HepG2 (cell line): Measurements from ENCODE around the gene PIGL. TPM values are rescaled to one million over a fixed set of nuclear protein-coding genes. Genes with fewer than 3 reads are reported as not detected.
"Not testable (repeated sequence)": the region's sequence is repeated elsewhere in the genome, so short reads cannot be mapped to it uniquely, and the experiment has no call there.

ENCODE experiments used
- ATAC-seq: fragments of 200-7000 bp; cut with Tn5 transposase; 3 replicates; pipeline ENCODE4 v1.9.1; 2020; ENCODE audit warnings: mild to moderate bottlenecking, moderate library complexity
- BruUV-seq: library from RNA; stranded (reverse); fragments of 400-500 nt; replicated peaks from 2 replicates; lab custom pipeline; 2021; lab: Mats Ljungman, UMichigan
- CTCF ChIA-PET: fragments of 300-600 bp; formaldehyde crosslinking; extraction: SDS; loops from one replicate; lab custom pipeline; 2021; ENCODE audit warnings: low total read pairs, inconsistent platforms, low intra/inter-chr PET ratio; lab: Yijun Ruan, JAX
- POLR2A ChIA-PET: fragments of 350-600 bp; sonication (Branson Sonifier 250); formaldehyde crosslinking; loops from one replicate; lab custom pipeline; 2020; ENCODE audit warnings: antibody characterized with exemption, inconsistent platforms; lab: Yijun Ruan, JAX
- DNase-seq: peaks from one replicate; pipeline ENCODE4 v3.0.0-alpha.2; 2015; ENCODE audit warnings: low spot score
- FAIRE-seq: peaks from 3 replicates; lab custom pipeline; 2011; peaks lifted over from hg19 to GRCh38; lab: Jason Lieb, UNC
- H2AFZ ChIP-seq: one replicate; pipeline ENCODE4 v1.6.1; 2011; ENCODE audit warnings: low read length, inconsistent platforms
- H3K27ac ChIP-seq: fragments of 300-600 bp; 3 replicates; pipeline ENCODE4 v1.8.0; 2011; ENCODE audit warnings: mixed run types, mild to moderate bottlenecking, mixed read lengths, low read length, inconsistent platforms; ENCODE audit not compliant: insufficient read depth; ENCODE audit errors: extremely low read length
- H3K27me3 ChIP-seq, 2 experiments: fragments of 200-600 bp in 1 of 2; 2 replicates in 1 of 2; 3 replicates in 1 of 2; pipeline versions ENCODE4 v1.6.0 to v1.8.0; 2011; ENCODE audit warnings: low read length in 2 of 2, mild to moderate bottlenecking in 2 of 2, moderate library complexity in 2 of 2, inconsistent platforms in 1 of 2; ENCODE audit not compliant: insufficient read depth in 2 of 2, control insufficient read depth in 1 of 2
- H3K36me3 ChIP-seq, 2 experiments: fragments of 200-600 bp in 1 of 2; replicated peaks in 1 of 2; 2 replicates in 1 of 2; 3 replicates in 1 of 2; pipeline versions ENCODE4 v1.5.1 to v1.8.0; 2011; ENCODE audit warnings: low read length in 2 of 2, inconsistent platforms in 1 of 2; ENCODE audit not compliant: insufficient read depth in 2 of 2, control insufficient read depth in 1 of 2
- H3K4me1 ChIP-seq: 2 replicates; pipeline ENCODE4 v1.5.1; 2012; ENCODE audit warnings: low read length, inconsistent platforms; ENCODE audit not compliant: insufficient read depth
- H3K4me2 ChIP-seq: 2 replicates; pipeline ENCODE4 v1.6.0; 2011; ENCODE audit warnings: low read depth, low read length, inconsistent platforms
- H3K4me3 ChIP-seq, 3 experiments: fragments of 200-600 bp in 1 of 3; sonication (generic), shearing (Covaris generic) in 1 of 3; replicated peaks in 1 of 3; 2 replicates each; pipeline ENCODE4 v1.5.1; 2011 to 2016; ENCODE audit warnings: low read length in 3 of 3, inconsistent platforms in 2 of 3, low read depth in 2 of 3, mild to moderate bottlenecking in 2 of 3, control low read depth in 1 of 3, mixed read lengths in 1 of 3; ENCODE audit not compliant: insufficient read depth in 1 of 3
- H3K79me2 ChIP-seq: one replicate; pipeline ENCODE4 v1.6.1; 2011; ENCODE audit warnings: low read length, inconsistent platforms; ENCODE audit not compliant: insufficient read depth
- H3K9ac ChIP-seq: 2 replicates; pipeline ENCODE4 v1.6.0; 2011; ENCODE audit warnings: mild to moderate bottlenecking, low read depth, low read length, inconsistent platforms; ENCODE audit not compliant: insufficient read depth
- H3K9me3 ChIP-seq: 2 replicates; pipeline ENCODE4 v1.5.1; 2012; ENCODE audit warnings: mild to moderate bottlenecking, low read length
- H4K20me1 ChIP-seq: 2 replicates; pipeline ENCODE4 v1.6.0; 2011; ENCODE audit warnings: inconsistent platforms, mild to moderate bottlenecking, low read length, moderate library complexity; ENCODE audit not compliant: insufficient read depth
- EZH2 ChIP-seq: conservative IDR thresholded peaks from 2 replicates; pipeline ENCODE4 v1.6.1; 2012; ENCODE audit warnings: mild to moderate bottlenecking, low read depth, low read length, moderate library complexity
- RBFOX2 ChIP-seq: fragments of 200-400 bp; formaldehyde crosslinking; IDR thresholded peaks from 2 replicates; pipeline ENCODE4 v1.6.1; 2017; ENCODE audit warnings: low read depth, mild to moderate bottlenecking, low read length
- SAFB2 ChIP-seq: sonication (generic); formaldehyde crosslinking; IDR thresholded peaks from 2 replicates; pipeline ENCODE4 v1.5.1; 2020; ENCODE audit warnings: missing genetic modification reagents, low read depth, mild to moderate bottlenecking, borderline replicate concordance
- SP140L ChIP-seq: sonication (generic); formaldehyde crosslinking; IDR thresholded peaks from 2 replicates; pipeline ENCODE4 v1.4.0; 2020; ENCODE audit warnings: missing genetic modification reagents, borderline replicate concordance
- TGIF2 ChIP-seq: IDR thresholded peaks from 2 replicates; pipeline ENCODE4 v1.6.1; 2016; ENCODE audit warnings: control low read depth, missing compliant biosample characterization
- WGBS: methylation state at CpG from one replicate; pipeline ENCODE4 v1.1.6; 2017; ENCODE audit warnings: low lambda C conversion rate; 5-methylcytosine and 5-hydroxymethylcytosine counted together
- in situ Hi-C: cut with HindIII; loops from 2 replicates; pipeline ENCODE4 v1.10.0; 2017; ENCODE audit warnings: low pct_unique_long_range_greater_than_20kb; ENCODE audit not compliant: extremely low pct_ligation_motif_present
- intact Hi-C: fragments of 100-400 bp; cut with micrococcal nuclease; formaldehyde crosslinking; loops from one replicate; pipeline ENCODE4 v1.10.0; 2022; ENCODE audit not compliant: unreplicated experiment
- polyA plus RNA-seq, 8 experiments: library from polyadenylated mRNA; depleted of rRNA in 3 of 8; stranded (reverse) in 7 of 8; unstranded in 1 of 8; fragments of >200 nt; fragmentation: Illumina TruSeq in 4 of 8; extraction: Trizol in 4 of 8; gene quantifications; 2 replicates each; pipeline versions ENCODE4 v1.2.1 to v1.2.3, GENCODE V29; 2011 to 2016; ENCODE audit warnings: low read depth in 4 of 8, missing spikeins in 1 of 8, mixed read lengths in 1 of 8; ENCODE audit not compliant: insufficient read depth in 1 of 8
- total RNA-seq, 5 experiments: library from RNA; depleted of rRNA; stranded (reverse); fragments of >200 nt; fragmentation: Illumina TruSeq; extraction: Trizol; gene quantifications; 2 replicates each; pipeline ENCODE4 v1.2.3, GENCODE V29; 2016; ENCODE audit warnings: low read depth in 1 of 5

The PIGL gene
- total and polyA plus RNA-seq, 2 of the 13 experiments (the other 11 are each of a cell fraction or from before 2014, with no cell fraction given), result 28.5 to 63.8 TPM

- Histone ChIP-seq H3K36me3 (peaks cover 0 to 2% of the 10 kb centered on the region in 2 experiments; a peak in 2 of 5 replicates), H2AFZ (no peak overlapping the region), H3K4me1 (peaks cover 15% of the 10 kb centered on the region; the same call in 1 of the 2 replicates), H3K9me3 (no peaks in the 10 kb centered on the region), H3K4me3 (no peak overlapping the region), H3K27me3 (no peaks in the 10 kb centered on the region; a peak in 1 of 5 replicates), H3K79me2 (peaks cover 25% of the 10 kb centered on the region), H4K20me1 (no peaks in the 10 kb centered on the region), H3K4me2 (no peak overlapping the region), H3K9ac (no peak overlapping the region), H3K27ac (no peak overlapping the region)
- in situ Hi-C loops (no loop called here), intact Hi-C loops (no loop called here)
- FAIRE-seq, result no peak
- no peak for ATAC-seq
- no peak for DNase-seq
- 98% methylated on average over 3 of the region's 3 CpGs for WGBS
- POLR2A ChIA-PET, result interaction anchor here (0.6 kb wide), 1 partner anchor 25 kb away, joined by 3 read pairs; no protein-coding TSS in a partner anchor
- BruUV-seq, result no TSS peak
- CTCF ChIA-PET, result no interaction called here
- TF ChIP-seq SAFB2 (CRISPR knock-in tag) (no peak), SP140L (no peak), RBFOX2 (0 out of 2 replicates have a peak, but pooled peaks have one; percentile 36), TGIF2 (CRISPR knock-in tag) (no peak), EZH2 (no peak)
Observed at GRCh38 chr17:16222406-16222805, 5.4 kb downstream of the PIGL start.

DNA sequence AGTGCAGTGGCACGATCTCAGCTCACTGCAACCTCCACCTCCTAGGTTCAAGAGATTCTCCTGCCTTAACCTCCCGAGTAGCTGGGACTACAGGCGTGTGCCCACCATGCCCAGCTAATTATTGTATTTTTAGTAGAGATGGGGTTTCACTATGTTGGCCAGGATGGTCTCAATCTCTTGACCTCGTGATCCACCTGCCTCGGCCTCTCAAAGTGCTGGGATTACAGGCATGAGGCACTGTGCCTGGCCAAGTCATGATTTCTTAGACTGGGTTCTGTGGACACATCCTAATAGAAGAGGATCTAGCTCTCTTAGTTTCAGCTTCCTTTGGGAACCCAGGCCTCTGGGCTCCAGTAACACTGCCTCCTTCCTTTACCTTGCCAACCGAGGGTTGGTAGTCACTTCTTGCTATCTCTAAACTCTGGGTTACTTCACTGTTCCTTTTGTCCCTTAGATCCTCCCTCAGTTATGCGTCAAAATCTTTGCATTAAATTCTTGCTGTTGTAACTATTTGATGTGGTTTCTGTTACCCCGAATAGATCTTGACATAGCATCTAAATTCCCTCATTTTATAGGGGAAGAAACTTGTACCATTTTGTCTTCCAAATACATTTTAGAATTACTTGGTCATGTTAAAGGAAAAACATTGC, 13.0 kb downstream of the PIGL start:
- BruUV-seq, in situ Hi-C loops, H3K4me3 ChIP-seq, H3K79me2 ChIP-seq, H3K36me3 ChIP-seq, FAIRE-seq, H4K20me1 ChIP-seq, H3K9ac ChIP-seq, ATAC-seq, H3K27ac ChIP-seq, H3K4me1 ChIP-seq, H3K9me3 ChIP-seq, H2AFZ ChIP-seq, CTCF ChIA-PET, DNase-seq, H3K27me3 ChIP-seq, H3K4me2 ChIP-seq, intact Hi-C loops: not testable (repeated sequence)
- WGBS, result 97% methylated on average over 7 of the region's 8 CpGs
- POLR2A ChIA-PET, result interaction anchor here (1.4 to 3.5 kb wide), 2 partner anchors 13 to 14 kb away, joined by 6 to 9 read pairs; partner anchors contain the start of genes NCOR1 and PIGL
